Ramos (cell line): ENCODE measurements around the gene NEURL2.

Experiments used
- in situ Hi-C: fragments of 300-500 bp; cut with MboI; formaldehyde crosslinking; loops from one replicate; pipeline ENCODE4 v1.14.3; 2022; ENCODE audit warnings: low sequenced_read_pairs; ENCODE audit not compliant: unreplicated experiment

Gene NEURL2

GRCh38 chr20:45851501-45851900, 39.5 kb downstream of the NEURL2 start:
- in situ Hi-C loops = no loop called here

- in situ Hi-C loops = no loop called here
Observed at GRCh38 chr20:45850926-45851325, 40.1 kb downstream of the NEURL2 start.

GRCh38 chr20:45850238-45850637, 40.8 kb downstream of the NEURL2 start:
- in situ Hi-C loops = no loop called here

GRCh38 chr20:45848969-45849582, 41.9 kb downstream of the NEURL2 start:
- in situ Hi-C loops = no loop called here

GRCh38 chr20:45848421-45848820, 42.6 kb downstream of the NEURL2 start:
- in situ Hi-C loops = no loop called here

- in situ Hi-C loops = no loop called here
Observed at GRCh38 chr20:45845452-45845851, 45.6 kb downstream of the NEURL2 start.

- in situ Hi-C loops = no loop called here
Observed at GRCh38 chr20:45843506-45843905, 47.5 kb downstream of the NEURL2 start.

GRCh38 chr20:45842169-45842812, 48.7 kb downstream of the NEURL2 start:
- in situ Hi-C loops = no loop called here

GRCh38 chr20:45841407-45842129, 49.4 kb downstream of the NEURL2 start:
- in situ Hi-C loops = no loop called here

- in situ Hi-C loops = no loop called here
Observed at GRCh38 chr20:45840700-45841198, 50.3 kb downstream of the NEURL2 start.
